Upper lobe of left lung (tissue), 4 donors: ENCODE results near the gene PDGFRB.

ENCODE experiments used
- EP300 ChIP-seq, 4 donors: sonication (generic); formaldehyde crosslinking; IDR thresholded peaks; one replicate each; pipeline ENCODE4 v1.5.1; 2017; ENCODE audit warnings: antibody characterized with exemption in 4 of 4, control low read depth in 2 of 4
- POLR2A ChIP-seq, 4 donors: fragments of 450-650 bp; IDR thresholded peaks; one replicate each; pipeline ENCODE4 v1.5.1; 2016 to 2017; ENCODE audit warnings: antibody characterized with exemption in 4 of 4, mild to moderate bottlenecking in 2 of 4
- POLR2AphosphoS5 ChIP-seq, 2 donors: sonication (generic); formaldehyde crosslinking; IDR thresholded peaks; one replicate each; pipeline ENCODE4 v1.5.1; 2017; ENCODE audit warnings: antibody characterized with exemption in 2 of 2
- TF ChIP-seq, protein P1 (sequence below), 6 experiments: fragments of 450-650 bp in 4 of 6; fragments of 200-600 bp in 2 of 6; sonication (generic) in 2 of 6; IDR thresholded peaks; one replicate each; pipeline ENCODE4 v1.5.1; 2016 to 2019; ENCODE audit warnings: antibody characterized with exemption in 6 of 6

DNA sequence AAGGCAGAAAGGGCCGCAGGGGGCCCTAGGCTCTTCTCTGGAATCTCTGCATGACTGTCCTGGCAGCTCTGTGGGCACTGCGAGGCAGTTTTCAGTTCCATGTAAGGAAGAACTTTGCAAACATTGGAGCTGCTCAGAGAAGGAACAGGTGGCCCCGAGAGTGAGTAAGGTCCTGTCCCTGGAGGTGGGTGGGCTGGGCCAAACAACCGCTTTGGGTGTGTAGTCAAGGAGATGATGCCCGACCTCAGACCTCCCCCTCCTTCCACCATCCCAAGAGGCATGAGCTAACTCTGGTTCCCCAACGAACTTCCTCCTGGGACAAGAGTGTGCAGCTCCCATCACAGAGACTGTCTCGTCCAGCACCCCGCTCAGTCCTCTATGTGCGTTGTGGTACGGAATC lies 89.8 kb downstream of the PDGFRB start:
- TF ChIP-seq, protein P1, sequence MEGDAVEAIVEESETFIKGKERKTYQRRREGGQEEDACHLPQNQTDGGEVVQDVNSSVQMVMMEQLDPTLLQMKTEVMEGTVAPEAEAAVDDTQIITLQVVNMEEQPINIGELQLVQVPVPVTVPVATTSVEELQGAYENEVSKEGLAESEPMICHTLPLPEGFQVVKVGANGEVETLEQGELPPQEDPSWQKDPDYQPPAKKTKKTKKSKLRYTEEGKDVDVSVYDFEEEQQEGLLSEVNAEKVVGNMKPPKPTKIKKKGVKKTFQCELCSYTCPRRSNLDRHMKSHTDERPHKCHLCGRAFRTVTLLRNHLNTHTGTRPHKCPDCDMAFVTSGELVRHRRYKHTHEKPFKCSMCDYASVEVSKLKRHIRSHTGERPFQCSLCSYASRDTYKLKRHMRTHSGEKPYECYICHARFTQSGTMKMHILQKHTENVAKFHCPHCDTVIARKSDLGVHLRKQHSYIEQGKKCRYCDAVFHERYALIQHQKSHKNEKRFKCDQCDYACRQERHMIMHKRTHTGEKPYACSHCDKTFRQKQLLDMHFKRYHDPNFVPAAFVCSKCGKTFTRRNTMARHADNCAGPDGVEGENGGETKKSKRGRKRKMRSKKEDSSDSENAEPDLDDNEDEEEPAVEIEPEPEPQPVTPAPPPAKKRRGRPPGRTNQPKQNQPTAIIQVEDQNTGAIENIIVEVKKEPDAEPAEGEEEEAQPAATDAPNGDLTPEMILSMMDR (IDR thresholded peaks at IDR 0.05) = no peak
- TF ChIP-seq POLR2A (IDR thresholded peaks at IDR 0.05) (no peak), EP300 (IDR thresholded peaks at IDR 0.05) (no peak), POLR2AphosphoS5 (IDR thresholded peaks at IDR 0.05) (peak in 1 of 2 donors; percentile 13)
